ENCODE measurements around the gene PABPC4L.
"Not testable (repeated sequence)": the region's sequence is repeated elsewhere in the genome, so short reads cannot be mapped to it uniquely, and the experiment has no call there.

Gene PABPC4L

GRCh38 chr4:134201216-134202161, at the start of gene PABPC4L:
Gene PABPC4L (minus strand): TSS chr4:134201789. CDS start chr4:134201019, 770 bp downstream.
- no peak for DNase-seq

- no peak for DNase-seq
Measured at GRCh38 chr4:134251322-134251721, 49.7 kb upstream of the PABPC4L start.

GRCh38 chr4:134243742-134244713, 42.4 kb upstream of the PABPC4L start:
- no peak for DNase-seq

GRCh38 chr4:134219043-134219442, 17.5 kb upstream of the PABPC4L start:
- no peak for DNase-seq

- DNase-seq = no peak
Measured at GRCh38 chr4:134216411-134216810, 14.8 kb upstream of the PABPC4L start.

- no peak for DNase-seq
Measured at GRCh38 chr4:134215620-134216344, 14.2 kb upstream of the PABPC4L start.

GRCh38 chr4:134207955-134208354, 6.4 kb upstream of the PABPC4L start:
- DNase-seq = not testable (repeated sequence)

- DNase-seq = no peak
Measured at GRCh38 chr4:134202166-134202956, 772 bp upstream of the PABPC4L start.

GRCh38 chr4:134200811-134201215, 776 bp downstream of the PABPC4L start:
- no peak for DNase-seq

- DNase-seq = no peak
Measured at GRCh38 chr4:134189949-134190348, 11.6 kb downstream of the PABPC4L start.

GRCh38 chr4:134189480-134189879, 12.1 kb downstream of the PABPC4L start:
- DNase-seq = no peak

- no peak for DNase-seq
Measured at GRCh38 chr4:134178706-134179105, 22.9 kb downstream of the PABPC4L start.

- DNase-seq = no peak
Measured at GRCh38 chr4:134174271-134174670, 27.3 kb downstream of the PABPC4L start.

- DNase-seq = no peak
Measured at GRCh38 chr4:134160211-134160610, 41.4 kb downstream of the PABPC4L start.

- DNase-seq = no peak
Measured at GRCh38 chr4:134154097-134154496, 47.5 kb downstream of the PABPC4L start.

- DNase-seq = no peak
Measured at GRCh38 chr4:134147941-134148340, 53.6 kb downstream of the PABPC4L start.

Measured in suppressor macrophage treated with lipopolysaccharide for 1 hour (primary cell).